CD14-positive monocyte (primary cell): ENCODE measurements around the gene MDP1. TPM values are rescaled to one million over a fixed set of nuclear protein-coding genes. Genes with fewer than 3 reads are reported as not detected.
A peak's percentile ranks its signal among the peaks of the same experiment; 100 is the strongest.

Experiments
- DNase-seq, 3 donors: peaks; one replicate each; pipeline ENCODE4 v3.0.0-alpha.2; 2011 to 2022
- H2AFZ ChIP-seq: 2 replicates; pipeline ENCODE4 v1.6.0; 2012; ENCODE audit warnings: mild to moderate bottlenecking, low read depth, low read length, inconsistent platforms; ENCODE audit not compliant: insufficient read depth, poor library complexity, severe bottlenecking
- H3K27ac ChIP-seq, 2 donors: 1 replicate in 1 of 2; 2 replicates in 1 of 2; pipeline ENCODE4 v1.5.1; 2012 to 2013; ENCODE audit warnings: low read length in 2 of 2, control low read depth in 1 of 2, inconsistent platforms in 1 of 2, low read depth in 1 of 2, mild to moderate bottlenecking in 1 of 2
- H3K27me3 ChIP-seq, 2 donors: one replicate each; pipeline versions ENCODE4 v1.6.0 to v1.6.1; 2011 to 2013; ENCODE audit warnings: low read length in 2 of 2; ENCODE audit not compliant: control insufficient read depth in 2 of 2, insufficient read depth in 2 of 2
- H3K36me3 ChIP-seq, 2 donors: replicated peaks in 1 of 2; 1 replicate in 1 of 2; 2 replicates in 1 of 2; pipeline versions ENCODE4 v1.5.1 to v1.6.1; 2012 to 2013; ENCODE audit warnings: low read length in 2 of 2, control low read depth in 1 of 2, inconsistent platforms in 1 of 2, mild to moderate bottlenecking in 1 of 2; ENCODE audit not compliant: insufficient read depth in 2 of 2, control insufficient read depth in 1 of 2
- H3K4me1 ChIP-seq, 2 donors: 1 replicate in 1 of 2; 2 replicates in 1 of 2; pipeline versions ENCODE4 v1.5.1 to v1.6.1; 2012 to 2013; ENCODE audit warnings: low read length in 2 of 2, control low read depth in 1 of 2, inconsistent platforms in 1 of 2, mild to moderate bottlenecking in 1 of 2, moderate library complexity in 1 of 2; ENCODE audit not compliant: insufficient read depth in 2 of 2, control insufficient read depth in 1 of 2
- H3K4me2 ChIP-seq: replicated peaks from 2 replicates; pipeline ENCODE3; 2012; ENCODE audit warnings: low read length, moderate library complexity, mild to moderate bottlenecking; ENCODE audit not compliant: poor library complexity, severe bottlenecking; ENCODE audit errors: extremely low read depth
- H3K4me3 ChIP-seq, 3 experiments: fragments of 200-600 bp in 1 of 3; sonication (generic) in 1 of 3; replicated peaks in 1 of 3; 1 replicate in 2 of 3; 2 replicates in 1 of 3; pipeline ENCODE4 v1.5.1; 2011 to 2013; ENCODE audit warnings: low read length in 3 of 3, mild to moderate bottlenecking in 3 of 3, control low read depth in 2 of 3, low read depth in 2 of 3, inconsistent platforms in 1 of 3, moderate library complexity in 1 of 3
- H3K79me2 ChIP-seq: 2 replicates; pipeline ENCODE4 v1.6.0; 2012; ENCODE audit warnings: mild to moderate bottlenecking, control low read depth, inconsistent platforms, low read length, moderate library complexity; ENCODE audit not compliant: insufficient read depth
- H3K9ac ChIP-seq: 2 replicates; pipeline ENCODE4 v1.6.0; 2017; ENCODE audit warnings: low read length, mild to moderate bottlenecking; ENCODE audit not compliant: insufficient read depth, poor library complexity, severe bottlenecking
- H3K9me3 ChIP-seq, 2 donors: replicated peaks in 1 of 2; 1 replicate in 1 of 2; 2 replicates in 1 of 2; pipeline versions ENCODE4 v1.5.1 to v1.6.1; 2012 to 2013; ENCODE audit warnings: low read length in 2 of 2, control low read depth in 1 of 2; ENCODE audit not compliant: control insufficient read depth in 1 of 2, insufficient read depth in 1 of 2
- H4K20me1 ChIP-seq: 2 replicates; pipeline ENCODE4 v1.6.0; 2012; ENCODE audit warnings: mild to moderate bottlenecking, low read length, control low read depth, moderate library complexity; ENCODE audit not compliant: insufficient read depth
- H3K27ac Mint-ChIP-seq, 7 donors: one replicate each; pipeline ENCODE4 v1.8.0; 2020; ENCODE audit warnings: mild to moderate bottlenecking in 7 of 7, mixed read lengths in 7 of 7, moderate library complexity in 6 of 7, inconsistent platforms in 2 of 7
- H3K27me3 Mint-ChIP-seq, 3 donors: one replicate each; pipeline ENCODE4 v1.8.0; 2021 to 2022; ENCODE audit warnings: low read depth in 3 of 3, mild to moderate bottlenecking in 3 of 3, mixed read lengths in 3 of 3, moderate library complexity in 3 of 3, inconsistent platforms in 1 of 3
- H3K36me3 Mint-ChIP-seq, 2 donors: one replicate each; pipeline ENCODE4 v1.8.0; 2020; ENCODE audit warnings: mixed read lengths in 2 of 2, inconsistent platforms in 1 of 2, mild to moderate bottlenecking in 1 of 2
- H3K4me1 Mint-ChIP-seq: one replicate; pipeline ENCODE4 v1.8.0; 2020; ENCODE audit warnings: mild to moderate bottlenecking, mixed read lengths
- H3K4me3 Mint-ChIP-seq, 2 donors: one replicate each; pipeline ENCODE4 v1.8.0; 2020; ENCODE audit warnings: mild to moderate bottlenecking in 2 of 2, mixed read lengths in 2 of 2, moderate library complexity in 1 of 2
- H3K9me3 Mint-ChIP-seq, 7 donors: one replicate each; pipeline ENCODE4 v1.8.0; 2020 to 2022; ENCODE audit warnings: mixed read lengths in 7 of 7, mild to moderate bottlenecking in 6 of 7, moderate library complexity in 6 of 7, inconsistent platforms in 2 of 7
- WGBS: methylation state at CpG from one replicate; pipeline ENCODE4 v1.1.5; 2013; ENCODE audit warnings: missing lambda C conversion rate; ENCODE audit not compliant: insufficient coverage; 5-methylcytosine and 5-hydroxymethylcytosine counted together
- intact Hi-C, 2 donors: fragments of 100-400 bp; cut with micrococcal nuclease; formaldehyde crosslinking; loops; one replicate each; pipeline versions ENCODE4 v1.15.0 to v1.15.1; 2023
- polyA plus RNA-seq, 3 donors: library from polyadenylated mRNA; depleted of rRNA in 1 of 3; unstranded in 2 of 3; stranded (reverse) in 1 of 3; fragments of 300-500 nt in 2 of 3; fragments of >200 nt in 1 of 3; fragmentation: Illumina TruSeq in 2 of 3; gene quantifications; 1 replicate in 2 of 3; 2 replicates in 1 of 3; pipeline ENCODE4 v1.2.3, GENCODE V29; 2012 to 2021
- TF ChIP-seq, protein P1 (sequence below): fragments of 200-600 bp; IDR thresholded peaks from one replicate; pipeline ENCODE4 v1.8.0; 2022; ENCODE audit warnings: antibody characterized with exemption, mild to moderate bottlenecking

MDP1 gene
- polyA plus RNA-seq, 3 donors: 17.5 to 49.6 (median 37.5) TPM

DNA sequence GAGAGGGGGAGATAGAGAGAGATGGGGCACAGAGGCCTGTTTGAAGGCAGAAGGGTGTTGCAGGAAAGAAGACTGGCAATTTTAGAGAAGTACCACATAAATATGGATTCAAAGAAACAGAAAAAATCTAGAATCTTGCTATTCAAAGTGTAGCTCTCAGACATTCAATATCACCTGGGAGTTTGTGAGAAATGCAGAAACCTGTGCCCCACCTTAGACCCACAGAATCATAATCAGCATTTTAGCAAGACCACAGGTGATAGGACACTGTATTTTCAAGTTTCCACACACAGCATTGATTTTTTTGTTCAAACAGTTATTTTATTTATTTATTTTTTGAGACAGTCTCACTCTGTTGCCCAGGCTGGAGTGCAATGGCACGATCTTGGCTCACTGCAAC is 13.0 kb upstream of the MDP1 start:
- H3K27ac ChIP-seq: no peak overlapping the region
- peaks cover 23 to 29% of the 10 kb centered on the region in 2 donors for H3K4me1 ChIP-seq
- H3K36me3 Mint-ChIP-seq: peaks cover 14 to 29% of the 10 kb centered on the region in 2 donors
- no peak for DNase-seq
- H3K4me1 Mint-ChIP-seq: peaks cover 27% of the 10 kb centered on the region
- TF ChIP-seq, protein P1, sequence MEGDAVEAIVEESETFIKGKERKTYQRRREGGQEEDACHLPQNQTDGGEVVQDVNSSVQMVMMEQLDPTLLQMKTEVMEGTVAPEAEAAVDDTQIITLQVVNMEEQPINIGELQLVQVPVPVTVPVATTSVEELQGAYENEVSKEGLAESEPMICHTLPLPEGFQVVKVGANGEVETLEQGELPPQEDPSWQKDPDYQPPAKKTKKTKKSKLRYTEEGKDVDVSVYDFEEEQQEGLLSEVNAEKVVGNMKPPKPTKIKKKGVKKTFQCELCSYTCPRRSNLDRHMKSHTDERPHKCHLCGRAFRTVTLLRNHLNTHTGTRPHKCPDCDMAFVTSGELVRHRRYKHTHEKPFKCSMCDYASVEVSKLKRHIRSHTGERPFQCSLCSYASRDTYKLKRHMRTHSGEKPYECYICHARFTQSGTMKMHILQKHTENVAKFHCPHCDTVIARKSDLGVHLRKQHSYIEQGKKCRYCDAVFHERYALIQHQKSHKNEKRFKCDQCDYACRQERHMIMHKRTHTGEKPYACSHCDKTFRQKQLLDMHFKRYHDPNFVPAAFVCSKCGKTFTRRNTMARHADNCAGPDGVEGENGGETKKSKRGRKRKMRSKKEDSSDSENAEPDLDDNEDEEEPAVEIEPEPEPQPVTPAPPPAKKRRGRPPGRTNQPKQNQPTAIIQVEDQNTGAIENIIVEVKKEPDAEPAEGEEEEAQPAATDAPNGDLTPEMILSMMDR: no peak
- H3K27me3 Mint-ChIP-seq: no peaks in the 10 kb centered on the region
- peaks cover 88% of the 10 kb centered on the region for H3K79me2 ChIP-seq
- H3K9ac ChIP-seq: no peak overlapping the region
- no peaks in the 10 kb centered on the region for H3K27me3 ChIP-seq
- H3K9me3 ChIP-seq: no peaks in the 10 kb centered on the region
- H3K27ac Mint-ChIP-seq: peak overlapping the region in 3 of 7 donors; percentile 2 to 84 (median 36)
- WGBS: no CpG with 5 or more reads among the region's 1 CpG
- H3K4me2 ChIP-seq: no peak overlapping the region
- peaks cover 25% of the 10 kb centered on the region for H4K20me1 ChIP-seq
- peaks cover 9 to 30% of the 10 kb centered on the region in 2 donors for H3K36me3 ChIP-seq
- no peak overlapping the region for H2AFZ ChIP-seq
- intact Hi-C loops: no loop called here
- no peaks in the 10 kb centered on the region for H3K9me3 Mint-ChIP-seq
- H3K4me3 ChIP-seq: no peak overlapping the region
- no peak overlapping the region for H3K4me3 Mint-ChIP-seq

GRCh38 chr14:24226473-24226872 is 10.6 kb upstream of the MDP1 start:
- Mint-ChIP-seq H3K4me1 (peaks cover 12% of the 10 kb centered on the region), H3K36me3 (peaks cover 14 to 29% of the 10 kb centered on the region in 2 donors), H3K27ac (no peak overlapping the region), H3K9me3 (no peaks in the 10 kb centered on the region), H3K4me3 (no peak overlapping the region), H3K27me3 (no peaks in the 10 kb centered on the region)
- peaks cover 9 to 30% of the 10 kb centered on the region in 2 donors for H3K36me3 ChIP-seq
- no peak overlapping the region for H3K4me2 ChIP-seq
- H3K79me2 ChIP-seq: peaks cover 96% of the 10 kb centered on the region
- DNase-seq: no peak
- no peaks in the 10 kb centered on the region for H3K9me3 ChIP-seq
- H3K4me1 ChIP-seq: peaks cover 7 to 10% of the 10 kb centered on the region in 2 donors
- no peak overlapping the region for H3K4me3 ChIP-seq
- H3K9ac ChIP-seq: no peak overlapping the region
- H3K27ac ChIP-seq: no peak overlapping the region
- peaks cover 22% of the 10 kb centered on the region for H4K20me1 ChIP-seq
- H2AFZ ChIP-seq: no peak overlapping the region
- no peaks in the 10 kb centered on the region for H3K27me3 ChIP-seq
- WGBS: no CpG with 5 or more reads among the region's 1 CpG
- intact Hi-C loops: no loop called here
- TF ChIP-seq, protein P1: no peak
